A549 (cell line): ENCODE results near the gene CREB5.

Experiments
- CHD2 ChIP-seq: fragments of 150-350 bp; IDR thresholded peaks from 2 replicates; pipeline ENCODE4 v1.6.1; 2014; ENCODE audit warnings: low read length; ENCODE audit not compliant: partially characterized antibody
- KDM1A ChIP-seq: fragments of 200-600 bp; sonication (generic); IDR thresholded peaks from 2 replicates; pipeline ENCODE4 v1.6.1; 2016; ENCODE audit warnings: low read depth, mild to moderate bottlenecking

DNA sequence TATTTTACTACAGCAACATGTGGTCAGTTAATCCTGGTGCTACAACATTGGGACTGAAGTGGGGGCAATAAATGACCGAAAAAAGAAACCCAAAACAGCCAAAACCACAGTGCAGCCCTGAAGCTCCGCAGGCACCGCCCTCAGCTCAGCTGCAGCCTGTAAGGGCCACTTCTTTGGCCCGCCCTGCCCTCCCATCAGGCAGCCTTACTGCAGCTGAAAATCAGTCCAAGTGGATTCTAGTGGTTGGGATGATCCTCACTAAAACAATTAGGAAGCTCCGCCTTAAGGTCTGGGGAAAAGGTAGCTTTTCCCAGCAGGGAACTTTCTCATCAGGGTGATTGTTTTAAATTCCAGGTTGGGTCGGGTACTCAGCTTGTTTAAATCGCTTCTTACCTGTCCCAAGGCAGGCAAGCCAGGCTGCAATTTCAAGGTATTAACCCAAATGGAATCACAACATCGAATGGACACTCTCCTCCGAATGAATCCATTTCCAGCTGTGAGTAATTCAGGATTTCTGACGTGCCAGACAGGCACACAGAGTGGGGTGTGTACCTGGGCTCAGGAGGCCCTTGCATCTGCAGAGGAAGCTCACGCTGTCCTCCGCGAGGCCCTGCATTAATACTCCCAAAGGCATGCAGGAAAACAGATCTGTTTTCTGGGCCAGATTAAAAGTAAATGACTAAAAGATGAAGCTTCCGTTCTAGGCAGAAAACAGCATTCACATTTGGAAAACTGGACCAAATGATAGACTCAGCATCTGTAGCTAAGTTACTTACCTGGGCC, 104.3 kb downstream of the CREB5 start:
- TF ChIP-seq KDM1A = no peak
- TF ChIP-seq CHD2 = no peak
